Measurements from ENCODE around the gene DLK1.

DLK1 gene

DNA sequence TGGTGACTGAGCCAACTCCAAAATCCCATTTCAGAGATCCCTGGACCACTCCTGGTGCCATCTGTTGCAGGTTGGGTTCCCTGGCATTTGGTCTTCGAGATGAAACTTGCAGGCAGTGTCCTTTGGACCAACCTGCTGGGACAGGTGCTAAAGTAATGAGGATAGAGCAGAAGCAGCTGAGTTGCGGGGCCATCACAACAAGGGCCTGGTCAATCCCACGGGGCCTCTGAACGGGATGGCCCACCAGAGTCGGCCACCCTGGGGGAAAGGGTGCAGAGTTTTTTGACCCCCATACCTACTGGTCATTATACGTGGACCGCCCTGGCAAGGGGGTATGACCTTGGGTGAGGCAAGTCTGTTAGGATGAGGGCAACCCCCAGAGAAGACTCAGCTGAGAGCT is 39.3 kb downstream of the DLK1 start:
- no peak for DNase-seq

DNA sequence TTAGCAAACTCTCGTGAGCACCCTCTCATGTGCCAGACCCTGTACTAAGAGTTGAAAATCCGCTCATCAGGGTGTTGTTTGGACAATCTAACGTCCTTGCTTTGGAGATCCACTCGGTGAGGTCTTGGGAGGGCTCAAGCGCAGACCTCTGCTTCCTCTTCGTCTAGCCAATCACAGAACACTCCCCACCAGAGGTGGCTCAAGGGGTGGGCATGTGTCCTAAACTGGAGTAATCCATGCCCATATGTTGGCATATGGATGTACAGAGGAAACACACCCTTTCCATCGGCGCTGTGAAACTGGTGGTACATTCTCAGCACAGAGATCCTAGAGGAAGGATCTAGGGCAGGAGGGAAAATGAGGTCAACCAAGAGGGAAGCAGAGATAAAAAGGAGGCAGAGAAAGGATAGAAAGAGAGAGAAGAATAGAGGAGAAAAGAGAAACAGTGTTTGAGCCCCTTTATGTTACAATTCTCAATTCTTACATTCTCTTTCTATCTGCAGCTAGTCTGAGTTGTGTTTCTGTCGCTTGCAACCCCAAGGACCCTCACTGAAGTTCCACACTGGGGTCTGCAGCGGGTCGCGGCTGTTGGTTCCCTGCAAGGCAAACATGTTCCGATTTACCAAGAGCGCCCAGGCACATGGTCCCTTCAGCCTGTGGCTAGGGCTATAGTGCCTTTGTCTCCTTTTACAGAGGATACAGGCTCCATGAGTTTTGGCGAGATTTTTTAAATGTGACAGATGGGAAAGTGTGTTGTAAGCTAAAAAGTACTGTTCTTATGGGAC is 40.5 kb downstream of the DLK1 start:
- no peak for DNase-seq

DNA sequence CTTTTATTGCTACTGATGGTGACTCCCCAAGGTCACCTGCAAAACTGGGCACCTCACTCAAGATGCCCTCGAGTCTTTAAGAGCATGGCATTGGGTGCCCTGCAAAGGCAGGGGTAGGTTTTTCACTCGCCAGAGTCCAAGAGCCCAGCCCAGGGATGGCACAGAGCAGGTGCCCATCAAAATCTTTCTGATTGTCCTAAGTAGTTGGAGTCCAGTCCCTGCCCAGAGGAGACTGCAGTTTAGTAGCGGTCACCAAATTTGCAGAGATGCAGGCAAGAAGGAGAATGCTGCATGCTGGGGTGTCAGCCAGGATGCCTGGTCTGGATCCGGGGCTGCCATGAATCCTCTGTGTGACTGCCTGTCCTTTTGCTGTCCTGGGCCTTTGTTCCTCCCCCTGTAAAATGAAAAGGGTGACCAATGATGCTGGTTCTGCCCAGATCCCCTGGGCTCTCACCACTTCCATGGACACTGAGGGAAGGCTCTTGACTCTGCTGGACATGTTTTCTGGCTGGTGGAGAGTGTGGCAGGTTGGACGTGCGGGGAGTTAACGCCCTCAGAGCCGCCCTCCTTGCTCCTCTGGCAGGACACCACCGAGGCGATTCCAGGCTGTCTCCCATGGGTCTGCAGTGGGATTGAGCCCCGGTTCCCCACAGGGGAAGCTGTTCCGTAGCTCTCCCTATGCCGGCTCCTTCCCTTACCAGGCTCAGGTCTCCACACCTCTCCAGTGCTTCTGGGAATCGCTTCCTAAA is 41.3 kb downstream of the DLK1 start:
- DNase-seq: no peak

DNA sequence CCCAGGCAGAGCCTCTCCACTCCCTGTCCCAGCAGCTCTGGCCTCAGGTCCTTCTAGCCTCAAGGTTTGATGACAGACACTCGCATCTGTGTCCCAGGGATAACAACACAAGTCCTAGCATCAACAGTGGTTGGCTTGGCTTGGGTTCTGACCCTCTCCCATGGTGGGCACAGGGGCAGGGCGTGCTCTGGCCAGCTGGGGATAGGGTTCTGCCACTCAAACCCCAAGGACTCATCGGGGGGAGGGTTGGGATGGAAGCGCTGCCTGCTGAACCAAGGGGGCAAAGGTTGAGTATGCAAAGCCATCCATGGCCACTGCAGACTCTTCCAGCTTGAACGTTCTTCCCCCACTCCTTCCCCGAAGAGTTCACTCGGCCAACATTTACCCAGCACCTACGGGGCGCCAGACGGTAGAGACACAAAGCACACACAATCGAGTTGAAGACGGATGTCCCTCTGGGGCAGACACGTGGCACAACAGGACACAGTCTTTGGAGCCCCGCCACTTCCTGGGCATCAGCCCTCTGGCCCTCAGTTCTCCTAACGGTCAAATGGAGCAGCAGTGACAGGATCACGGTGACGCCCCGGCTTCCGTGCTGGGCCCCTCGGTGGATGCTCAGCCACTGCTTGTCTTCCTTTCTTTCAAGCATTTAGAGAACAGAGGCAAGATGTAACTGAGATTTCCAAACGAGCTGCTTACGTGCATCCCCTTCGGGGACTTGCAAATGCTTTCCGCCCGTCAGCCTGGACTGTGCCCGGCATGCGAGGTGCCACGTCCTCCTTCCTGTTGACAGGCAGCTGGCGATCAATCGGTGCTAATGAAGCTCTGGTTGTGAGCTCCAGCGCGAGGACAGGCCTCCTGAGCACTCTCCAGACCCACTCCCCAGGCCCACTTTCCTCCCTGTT is 42.6 kb downstream of the DLK1 start:
- no peak for DNase-seq

DNA sequence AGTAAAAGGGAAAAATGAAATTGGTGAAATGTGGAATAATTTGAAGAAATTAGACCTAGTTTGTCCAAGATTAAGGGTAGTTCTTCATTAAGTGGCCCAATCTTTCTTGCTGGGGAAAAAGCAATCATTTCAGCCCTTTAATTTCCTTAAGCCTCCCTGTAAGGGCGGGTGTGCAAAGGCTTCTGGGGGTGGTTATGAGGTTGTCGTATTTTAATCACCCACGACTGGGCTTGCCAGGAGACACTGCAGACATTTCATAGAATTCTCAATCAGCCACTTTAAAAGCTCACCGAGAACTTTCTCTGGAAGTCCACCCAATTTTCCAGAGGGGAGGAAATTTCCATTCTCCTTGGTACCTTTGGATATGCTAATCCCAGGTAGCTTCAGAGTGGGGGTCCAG is 43.4 kb downstream of the DLK1 start:
- no peak for DNase-seq

DNA sequence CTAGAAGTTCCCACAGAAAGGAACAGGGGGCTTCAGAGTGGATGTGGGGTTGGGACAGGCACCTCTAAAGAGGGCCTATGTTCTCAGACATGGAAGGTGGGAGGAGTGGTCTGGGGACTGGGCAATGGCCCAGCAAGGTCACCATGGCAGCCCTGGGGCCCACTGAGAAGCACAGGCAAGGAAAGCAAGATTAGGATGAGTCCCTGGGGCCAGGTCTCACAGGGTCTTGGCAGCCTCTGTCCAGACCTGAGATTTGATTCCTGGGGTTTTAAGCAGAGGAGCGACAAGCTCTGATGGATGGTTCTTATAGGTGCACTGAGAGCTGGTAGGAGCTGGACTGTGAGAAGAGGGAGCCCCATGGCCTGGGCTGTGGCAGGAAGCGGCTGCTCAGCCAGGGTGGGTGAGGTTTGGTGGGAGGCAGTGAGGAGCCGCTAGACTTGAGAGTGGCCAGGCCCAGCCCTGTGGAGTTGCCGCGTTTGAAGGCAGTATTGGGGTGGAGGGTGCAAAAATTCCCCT is 44.0 kb downstream of the DLK1 start:
- DNase-seq: no peak

DNA sequence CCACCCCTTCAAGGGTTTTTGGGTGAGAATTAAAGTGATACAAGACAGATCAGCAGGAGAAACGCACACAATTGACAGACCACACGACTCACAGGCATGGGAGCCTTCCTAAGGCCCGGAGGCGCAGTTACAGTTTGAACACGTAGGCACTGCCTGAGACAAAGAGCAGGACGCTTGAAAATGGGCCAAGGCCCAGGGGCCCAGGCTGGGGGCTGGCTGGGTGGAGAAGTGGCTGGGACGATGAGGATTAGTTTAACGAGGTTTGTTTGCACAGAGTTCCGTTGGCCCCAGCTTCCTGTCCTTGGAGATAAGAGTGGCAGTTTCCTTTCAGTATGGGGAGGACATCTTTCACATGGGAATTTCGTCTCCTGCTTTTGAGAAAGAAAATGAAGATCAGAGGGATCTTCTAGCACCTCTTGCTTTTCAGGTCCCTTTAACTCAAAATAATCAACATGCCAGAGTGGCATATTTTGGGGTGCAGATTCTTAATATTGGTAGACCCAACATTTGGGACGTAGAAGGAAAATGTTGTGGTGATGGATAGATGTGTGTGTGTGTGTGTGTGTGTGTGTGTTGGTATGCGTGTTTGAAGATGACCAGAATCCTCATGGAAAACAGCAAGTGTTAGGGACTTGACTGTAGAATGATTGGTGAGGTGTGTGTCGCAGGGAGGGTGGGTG is 44.6 kb downstream of the DLK1 start:
- DNase-seq: no peak

DNA sequence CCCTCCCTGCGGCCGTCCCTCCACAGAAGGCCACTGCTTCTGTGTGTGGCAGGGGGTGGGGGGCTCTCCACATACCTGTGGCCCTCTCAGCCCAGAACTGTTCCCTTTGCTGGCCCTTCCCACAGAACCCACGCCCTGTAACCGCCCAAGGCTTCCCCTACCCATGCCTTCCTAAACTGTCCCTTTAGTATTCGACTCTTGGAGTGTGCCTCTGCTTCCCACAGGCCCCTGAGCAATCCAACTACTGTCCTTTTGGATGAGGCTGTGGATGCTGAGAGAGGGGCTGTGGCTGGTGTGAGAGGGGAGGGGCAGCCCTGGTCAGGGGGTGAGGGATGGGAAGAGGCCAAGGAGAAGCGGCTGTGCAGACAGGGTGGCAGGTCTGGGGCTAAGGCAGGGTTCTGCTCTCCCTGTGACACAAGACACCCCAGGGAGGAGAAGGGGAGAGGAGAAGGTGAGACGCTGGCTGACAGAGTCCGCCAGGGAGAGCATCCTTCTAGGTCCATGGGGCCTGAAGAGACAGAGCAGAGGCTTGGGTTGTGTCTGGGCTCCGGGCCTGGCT is 46.0 kb downstream of the DLK1 start:
- no peak for DNase-seq

DNA sequence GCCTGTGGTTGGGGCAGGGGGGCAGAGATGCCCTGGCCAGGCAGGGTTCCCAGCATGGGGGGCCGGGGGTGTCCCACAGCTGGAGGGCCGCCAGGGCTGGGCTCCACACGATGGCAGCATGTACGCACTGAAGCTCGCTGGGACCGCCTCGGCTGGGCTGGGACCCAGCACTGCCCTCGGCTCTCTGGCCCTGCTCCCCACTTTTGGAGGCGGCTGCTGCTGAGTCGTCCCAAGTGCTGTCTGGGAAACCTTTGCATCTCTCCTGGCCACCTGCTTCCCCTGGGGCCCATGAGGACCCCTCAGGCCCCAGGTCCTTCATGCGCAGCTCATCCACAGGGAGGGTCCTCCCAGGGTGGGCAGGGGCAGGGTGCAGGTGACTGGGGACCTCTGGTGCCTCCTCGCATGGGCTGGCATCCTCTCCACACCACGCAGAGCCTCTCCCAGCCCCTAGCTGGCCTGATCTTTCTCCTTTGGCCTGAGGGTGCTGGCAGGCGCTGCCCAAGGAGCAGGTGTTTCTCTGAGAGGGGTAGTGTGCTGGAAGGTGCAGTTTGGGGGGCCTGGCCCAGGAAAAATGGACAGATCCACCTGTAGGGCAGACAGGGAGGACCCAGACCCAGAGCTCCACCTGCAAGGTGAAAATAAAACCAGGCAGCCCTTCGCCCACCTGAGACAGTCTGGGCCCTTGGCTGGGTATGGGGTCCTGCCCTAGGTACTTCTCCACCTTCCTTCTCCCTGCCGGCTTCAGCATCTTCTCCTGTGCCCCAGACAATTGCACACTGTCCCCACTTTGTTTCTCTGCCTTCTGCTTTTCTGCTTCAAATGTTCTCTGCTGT is 46.9 kb downstream of the DLK1 start:
- no peak for DNase-seq

DNA sequence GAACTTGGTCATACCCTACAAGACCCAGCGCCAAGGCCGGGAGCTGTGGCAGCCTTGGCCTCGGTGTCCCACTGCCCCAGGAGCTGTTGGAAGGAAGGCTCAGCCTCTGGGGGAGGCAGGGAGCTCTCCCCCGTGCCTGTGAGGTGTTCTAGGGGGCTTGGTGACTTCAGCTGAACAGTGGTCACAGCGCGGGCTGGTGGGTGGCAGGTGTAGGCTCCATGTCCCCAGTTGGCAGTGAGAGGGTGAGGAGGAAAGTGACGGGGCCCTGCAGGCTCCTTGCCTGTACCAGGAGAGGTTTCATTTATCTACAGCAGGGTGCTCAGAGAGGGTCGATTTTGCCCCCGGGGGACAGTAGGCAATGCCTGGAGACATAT is 47.5 kb downstream of the DLK1 start:
- DNase-seq: no peak

DNA sequence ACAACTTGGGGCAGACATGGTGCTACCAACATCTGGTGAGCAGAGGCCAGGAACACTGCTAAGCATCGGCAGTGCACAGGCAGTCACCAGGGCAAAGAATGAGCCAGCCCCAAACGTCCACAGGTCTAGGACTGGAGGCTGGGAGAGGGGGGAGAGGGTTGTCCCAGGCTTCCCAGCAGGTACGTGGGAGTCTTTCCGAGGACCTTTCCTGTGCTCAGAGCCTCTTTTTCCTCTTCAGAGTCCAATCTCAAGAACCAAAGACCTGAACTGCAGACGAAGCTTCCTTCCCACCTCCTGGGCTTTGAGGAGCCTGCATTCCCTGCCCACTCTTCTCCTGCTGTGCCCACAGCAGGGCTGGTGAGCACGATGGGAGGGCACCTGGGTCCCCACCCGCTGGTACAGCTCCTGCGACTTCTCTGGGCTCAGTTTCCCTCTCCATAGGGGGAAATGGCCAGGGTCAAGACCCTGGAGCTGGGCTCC is 48.7 kb downstream of the DLK1 start:
- DNase-seq: no peak

DNA sequence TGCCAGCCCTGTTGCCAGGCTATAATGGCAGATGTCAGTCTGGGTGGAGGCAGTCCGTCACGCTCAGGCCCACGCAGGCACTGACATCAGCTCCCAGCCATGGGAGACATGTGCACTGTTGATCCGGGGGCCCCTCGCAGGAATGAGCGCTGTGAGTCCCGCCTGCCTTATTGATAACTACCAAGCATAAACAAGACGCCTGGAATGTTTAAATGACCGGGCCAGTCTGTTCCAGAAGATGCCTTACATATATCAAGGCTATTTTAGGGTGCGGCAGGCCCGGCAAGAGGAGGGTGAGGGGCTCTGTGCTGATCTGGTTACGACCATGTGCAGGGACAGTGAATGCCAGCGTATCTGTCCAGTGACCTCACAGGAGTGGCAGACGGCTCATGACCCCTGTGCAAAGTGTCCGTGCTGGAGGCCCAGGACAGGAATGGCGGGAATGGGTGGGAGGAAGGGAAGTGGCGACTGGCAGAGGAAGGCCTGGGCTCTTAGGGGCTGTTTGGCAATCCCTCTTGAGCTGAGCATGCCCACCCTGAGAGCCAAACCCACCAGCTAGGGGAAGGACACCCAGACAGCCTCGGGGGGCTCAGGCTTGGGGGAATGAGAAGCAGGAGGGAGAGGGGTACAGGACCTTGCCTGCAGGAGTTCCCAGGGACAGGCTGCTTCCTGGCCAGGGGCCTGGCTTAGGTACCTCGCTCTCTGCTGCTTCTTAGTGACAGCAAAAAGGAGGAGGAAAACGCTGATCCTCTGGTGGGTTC is 49.3 kb downstream of the DLK1 start:
- no peak for DNase-seq

DNA sequence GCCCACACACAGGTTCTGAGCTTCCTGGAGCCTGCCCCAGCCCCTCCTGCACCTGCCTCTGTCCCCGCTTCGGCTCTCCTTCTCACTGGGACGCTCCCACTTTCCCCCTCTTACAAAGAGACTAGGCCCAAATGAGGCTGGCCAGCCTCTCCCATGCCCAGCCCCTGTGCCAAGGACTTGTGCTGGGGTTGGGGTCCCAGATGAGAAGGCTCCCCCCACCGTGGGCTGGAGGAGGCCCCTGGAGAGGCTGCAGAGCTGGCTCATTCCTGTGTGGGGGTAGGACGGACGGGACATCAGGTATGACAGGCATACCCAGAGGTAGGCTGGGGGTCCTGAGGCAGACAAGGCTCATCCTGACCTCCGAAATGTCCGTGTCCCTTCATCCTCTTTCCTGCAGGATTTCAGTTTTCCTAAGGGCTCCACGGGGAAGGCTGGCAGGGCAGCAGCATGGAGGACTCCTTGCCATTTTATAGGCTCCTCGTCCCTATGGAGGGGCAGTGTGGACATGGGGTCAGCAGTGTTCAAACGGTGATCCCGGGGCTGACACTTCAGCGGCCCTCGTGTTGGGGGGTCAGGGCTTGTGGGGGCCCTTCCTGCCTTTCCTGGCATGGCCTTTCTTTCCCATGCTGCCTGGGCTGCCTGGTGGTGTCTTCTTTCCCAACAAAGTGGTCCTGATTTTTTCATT is 50.1 kb downstream of the DLK1 start:
- no peak for DNase-seq

DNA sequence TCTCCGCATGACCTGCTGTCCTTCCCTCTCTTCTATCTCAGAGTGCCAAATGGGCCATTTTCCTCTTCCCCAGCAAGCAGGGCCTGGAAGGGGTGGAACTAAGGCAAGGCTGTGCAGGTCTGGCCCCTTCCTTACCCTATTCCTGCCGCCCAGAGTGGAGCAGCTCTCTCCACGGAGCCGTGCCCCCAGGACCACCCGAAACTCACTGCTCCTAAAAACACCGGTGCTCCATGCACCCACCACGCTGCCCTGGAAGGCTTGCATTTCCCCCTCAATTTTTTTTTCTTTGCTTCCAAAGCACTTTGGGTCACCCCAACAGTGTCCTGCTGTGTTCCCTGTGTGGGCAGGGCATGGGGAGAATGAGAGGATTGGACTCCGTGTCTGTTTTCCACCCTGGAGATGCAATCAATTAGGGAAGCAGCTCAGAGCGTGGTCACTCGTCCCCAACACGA is 50.7 kb downstream of the DLK1 start:
- DNase-seq: no peak

DNA sequence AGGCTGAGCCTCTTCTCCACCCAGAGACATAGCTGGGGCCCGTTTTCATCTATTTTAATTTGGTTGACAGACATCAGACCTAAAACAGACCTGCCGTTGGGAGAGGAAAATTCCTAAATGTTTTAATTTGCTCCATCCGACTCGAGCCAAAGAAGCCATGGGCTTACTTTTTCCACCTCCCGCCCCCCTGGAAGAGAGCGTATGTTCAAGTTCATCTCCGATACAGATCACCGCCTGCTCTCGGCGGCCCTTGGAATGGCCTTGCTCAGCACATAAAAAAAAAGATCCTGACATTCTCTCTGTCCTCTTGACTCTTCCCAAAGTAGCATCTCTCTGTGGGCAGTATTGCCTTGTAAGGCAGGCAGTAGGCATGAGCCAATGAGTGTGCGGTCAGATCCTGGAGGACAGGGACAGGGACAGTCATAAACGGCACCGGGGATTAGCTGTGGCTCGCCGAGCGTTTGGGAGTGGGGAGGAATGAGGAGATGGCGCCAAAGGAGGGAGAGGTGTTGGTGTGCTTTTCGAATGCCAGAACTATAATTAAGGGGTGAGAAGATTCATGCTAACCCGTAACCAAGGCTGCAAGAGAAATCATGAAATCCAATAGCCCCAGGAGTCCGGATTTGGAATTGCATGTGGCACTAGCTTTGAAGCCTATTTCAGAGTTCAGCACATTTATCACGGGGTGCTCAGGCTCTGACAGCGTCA is 51.3 kb downstream of the DLK1 start:
- no peak for DNase-seq

DNA sequence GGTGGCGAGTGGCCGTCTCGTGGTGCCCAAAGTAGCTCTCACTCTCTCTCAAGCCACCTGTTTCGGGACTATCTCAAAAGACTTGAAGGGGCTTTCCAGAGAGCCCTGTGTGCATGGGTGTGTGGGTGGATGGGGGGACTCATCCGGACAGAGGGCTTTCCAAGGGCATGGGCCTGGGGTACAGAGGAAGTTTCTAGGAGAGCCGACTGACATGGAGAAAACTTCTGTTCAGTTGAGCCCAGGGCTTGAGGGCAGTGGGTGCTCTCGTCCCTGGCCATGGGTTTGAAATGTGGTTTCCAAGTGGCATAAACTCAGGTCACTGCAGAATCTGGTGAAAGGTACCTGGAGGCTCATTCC is 51.8 kb downstream of the DLK1 start:
- DNase-seq: no peak

DNA sequence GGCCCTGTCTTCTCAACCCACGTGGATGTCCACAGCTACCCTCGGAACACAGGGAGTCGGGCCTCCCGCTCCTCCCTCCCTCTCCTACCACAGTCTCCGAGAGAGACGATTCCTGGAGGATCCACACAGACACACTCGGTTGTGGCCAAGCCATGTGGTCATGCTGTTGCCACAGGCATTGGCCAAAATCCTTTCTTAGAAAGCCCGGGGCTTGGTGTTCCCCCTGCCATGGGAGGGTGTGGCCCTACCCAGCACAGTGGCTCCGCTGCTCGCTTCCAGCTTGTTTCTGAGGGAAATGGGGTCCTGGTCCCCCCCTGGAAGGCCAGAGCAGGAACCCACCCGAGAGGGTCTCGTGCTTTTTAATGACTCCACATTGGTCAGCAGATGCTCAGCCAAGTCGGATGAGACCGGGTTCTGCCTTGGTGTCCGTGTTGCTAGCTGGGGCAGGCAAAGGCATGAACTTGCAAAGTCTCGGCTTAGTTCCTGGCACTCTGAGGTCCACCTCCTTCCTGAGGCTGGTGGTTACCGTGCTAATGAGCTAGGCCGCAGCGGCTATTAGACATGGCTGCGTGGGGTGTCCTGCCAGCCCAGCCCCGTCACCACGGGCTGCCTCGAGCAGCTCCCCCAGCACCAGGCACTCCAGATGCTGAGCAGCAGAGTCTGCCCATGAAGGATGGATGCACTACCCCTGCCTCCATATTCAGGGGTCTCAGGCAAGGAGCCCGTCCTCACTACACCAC is 52.4 kb downstream of the DLK1 start:
- DNase-seq: no peak

DNA sequence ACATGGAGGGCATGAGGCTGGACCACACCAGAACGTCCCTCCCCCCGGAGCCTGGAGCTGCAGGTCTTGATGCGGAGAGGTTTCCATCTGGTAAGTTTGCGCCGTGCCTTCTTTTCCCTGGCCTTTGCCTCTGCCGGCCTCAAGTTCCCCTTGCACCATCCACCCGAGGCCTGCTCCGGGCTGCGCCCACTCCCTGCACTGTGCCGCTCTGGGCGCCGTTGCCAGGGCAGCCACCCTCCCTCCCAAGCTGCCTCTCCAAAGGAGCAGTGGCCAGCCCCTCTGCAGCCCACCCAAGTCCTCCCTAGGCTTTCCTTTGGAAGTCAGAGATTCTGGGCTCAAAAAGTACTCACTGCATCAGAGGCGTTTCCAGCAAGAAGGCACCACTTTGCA is 53.0 kb downstream of the DLK1 start:
- no peak for DNase-seq

Measured in effector CD8-positive, alpha-beta T cell (primary cell).